Endothelial cell (in vitro differentiated cells): Measurements from ENCODE around the gene NEURL2. TPM values are rescaled to one million over a fixed set of nuclear protein-coding genes. Genes with fewer than 3 reads are reported as not detected.
"Not testable (repeated sequence)": the region's sequence is repeated elsewhere in the genome, so short reads cannot be mapped to it uniquely, and the experiment has no call there.

Experiments used
- DNase-seq: peaks from one replicate; pipeline ENCODE4 v3.0.0; 2021; ENCODE audit warnings: low spot score
- H3K27ac Mint-ChIP-seq: one replicate; pipeline ENCODE4 v1.8.0; 2021; ENCODE audit warnings: mixed read lengths, inconsistent platforms; ENCODE audit not compliant: unreplicated experiment
- H3K27me3 Mint-ChIP-seq: one replicate; pipeline ENCODE4 v1.8.0; 2021; ENCODE audit warnings: mild to moderate bottlenecking, moderate library complexity, mixed read lengths, inconsistent platforms; ENCODE audit not compliant: unreplicated experiment
- H3K36me3 Mint-ChIP-seq: one replicate; pipeline ENCODE4 v1.8.0; 2021; ENCODE audit warnings: mild to moderate bottlenecking, low read depth, mixed read lengths, inconsistent platforms; ENCODE audit not compliant: unreplicated experiment
- H3K4me1 Mint-ChIP-seq: one replicate; pipeline ENCODE4 v1.8.0; 2021; ENCODE audit warnings: mild to moderate bottlenecking, mixed read lengths, inconsistent platforms; ENCODE audit not compliant: unreplicated experiment
- H3K4me3 Mint-ChIP-seq: one replicate; pipeline ENCODE4 v1.8.0; 2021; ENCODE audit warnings: mild to moderate bottlenecking, mixed read lengths, inconsistent platforms; ENCODE audit not compliant: unreplicated experiment
- H3K9me3 Mint-ChIP-seq: one replicate; pipeline ENCODE4 v1.8.0; 2021; ENCODE audit warnings: mixed read lengths, inconsistent platforms; ENCODE audit not compliant: unreplicated experiment
- CTCF ChIP-seq: fragments of 200-600 bp; sonication (generic); IDR thresholded peaks from one replicate; pipeline ENCODE4 v1.5.0; 2021; ENCODE audit warnings: antibody characterized with exemption; ENCODE audit not compliant: unreplicated experiment
- total RNA-seq: library from RNA; stranded (reverse); fragmentation: NEBNext Ultra II Directional; extraction: Animal tissue kit (Norgen Biotek cat#: 25700); gene quantifications from one replicate; pipeline ENCODE4 v1.2.1, GENCODE V29; 2021; ENCODE audit not compliant: unreplicated experiment

Gene NEURL2
- total RNA-seq, 1 donor from 2014 or later: 3.6 TPM

DNA sequence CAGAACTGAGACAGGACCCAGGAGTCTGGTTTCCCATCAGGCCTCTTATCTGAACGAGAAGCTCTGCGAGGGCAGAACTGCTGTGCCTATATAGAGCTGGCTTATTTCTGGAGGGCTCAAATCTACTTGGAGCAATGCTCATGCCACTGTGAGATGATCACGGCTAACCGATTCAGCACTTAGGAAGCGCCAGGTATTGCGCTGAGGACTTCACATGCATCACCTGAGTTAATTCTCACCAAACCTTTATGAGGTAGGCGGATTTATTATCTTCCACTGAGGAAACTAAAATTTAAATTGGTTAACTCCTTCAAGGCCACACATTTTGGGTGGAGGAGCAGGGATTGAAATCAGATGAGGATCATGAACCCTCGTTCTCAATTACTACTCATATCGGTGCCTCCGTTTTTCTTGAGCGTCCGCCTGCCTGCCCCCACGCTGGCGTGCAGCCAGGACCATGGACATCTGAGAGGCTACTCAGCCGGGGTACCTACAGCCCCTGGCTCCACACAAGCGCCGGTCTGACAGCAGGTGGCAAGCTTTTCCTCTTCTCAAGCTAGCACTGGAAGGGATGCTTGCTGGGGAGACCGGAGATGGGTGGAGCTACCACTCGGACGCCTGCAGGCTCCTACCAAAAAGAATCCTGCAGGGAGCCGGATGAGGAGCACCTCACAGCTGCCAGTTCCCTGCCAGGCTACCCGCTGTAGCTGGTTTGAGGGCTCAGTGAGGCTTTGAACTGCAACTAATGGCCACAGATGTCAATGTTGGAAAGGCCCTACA, 42.4 kb upstream of the NEURL2 start:
- no peak for TF ChIP-seq CTCF

DNA sequence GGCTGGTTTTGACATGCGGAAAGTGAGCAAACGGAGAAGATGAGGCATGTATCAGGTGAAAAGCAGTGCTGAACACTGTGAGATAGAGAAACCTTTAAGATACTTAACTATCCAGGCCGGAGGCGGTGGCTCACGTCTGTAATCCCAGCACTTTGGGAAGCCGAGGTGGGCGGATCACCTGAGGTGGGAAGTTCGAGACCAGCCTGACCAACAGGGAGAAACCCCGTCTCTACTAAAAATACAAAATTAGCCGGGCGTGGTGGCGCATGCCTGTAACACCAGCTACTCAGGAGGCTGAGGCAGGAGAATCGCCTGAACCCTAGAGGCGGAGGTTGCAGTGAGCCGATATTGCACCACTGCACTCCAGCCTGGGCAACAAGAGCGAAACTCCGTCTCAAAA, 40.7 kb upstream of the NEURL2 start:
- not testable (repeated sequence) for H3K36me3 Mint-ChIP-seq, DNase-seq, H3K27ac Mint-ChIP-seq, H3K9me3 Mint-ChIP-seq, H3K4me3 Mint-ChIP-seq, H3K4me1 Mint-ChIP-seq
- H3K27me3 Mint-ChIP-seq: peaks cover 12% of the 10 kb centered on the region

More for the DNA sequence above, 42.4 kb upstream of the NEURL2 start:
- Mint-ChIP-seq H3K27me3 (peaks cover 12% of the 10 kb centered on the region), H3K27ac (peak overlapping the region; percentile 98), H3K36me3 (peaks cover 9% of the 10 kb centered on the region), H3K9me3 (no peaks in the 10 kb centered on the region), H3K4me1 (peaks cover 17% of the 10 kb centered on the region), H3K4me3 (peak overlapping the region; percentile 96)
- DNase-seq: peak; percentile 70

DNA sequence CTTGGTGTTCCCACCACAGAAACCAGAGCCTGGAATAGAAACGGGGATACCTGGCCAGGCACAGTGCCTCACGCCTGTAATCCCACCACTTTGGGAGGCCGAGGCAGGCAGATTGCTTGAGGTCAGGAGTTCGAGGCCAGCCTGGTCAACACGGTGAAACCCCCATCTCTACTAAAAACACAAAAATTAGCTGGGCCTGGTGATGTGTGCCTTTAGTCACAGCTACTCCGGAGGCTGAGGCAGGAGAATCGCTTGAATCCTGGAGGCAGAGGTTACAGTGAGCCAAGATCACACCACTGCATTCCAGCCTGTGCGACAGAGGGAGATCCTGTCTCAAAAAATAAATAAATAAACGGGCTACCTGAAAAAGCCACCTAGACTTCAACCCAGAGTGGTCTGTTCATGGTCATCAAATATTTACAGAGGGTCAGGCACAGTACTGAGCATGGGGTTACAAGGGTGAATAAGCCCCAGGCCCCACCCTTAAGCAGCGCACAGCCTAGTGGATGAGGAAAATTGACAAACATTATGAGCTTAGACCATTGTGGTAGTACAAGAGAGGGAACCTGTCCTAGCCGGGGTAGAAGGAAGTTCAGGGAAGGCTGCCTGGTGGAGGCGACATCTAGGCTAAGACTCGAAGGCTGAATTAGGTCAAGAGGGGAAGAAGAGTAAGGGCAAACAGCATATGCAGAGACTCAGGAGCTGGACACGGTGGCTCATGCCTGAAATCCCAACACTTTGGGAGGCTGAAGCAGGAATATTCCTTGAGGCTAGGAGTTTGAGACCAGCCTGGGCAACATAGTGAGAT, 36.3 kb upstream of the NEURL2 start:
- no peaks in the 10 kb centered on the region for H3K9me3 Mint-ChIP-seq
- H3K4me3 Mint-ChIP-seq: no peak overlapping the region
- H3K4me1 Mint-ChIP-seq: peaks cover 7% of the 10 kb centered on the region
- H3K36me3 Mint-ChIP-seq: no peaks in the 10 kb centered on the region
- TF ChIP-seq CTCF: no peak
- no peak for DNase-seq
- H3K27ac Mint-ChIP-seq: no peak overlapping the region
- H3K27me3 Mint-ChIP-seq: peaks cover 3% of the 10 kb centered on the region

DNA sequence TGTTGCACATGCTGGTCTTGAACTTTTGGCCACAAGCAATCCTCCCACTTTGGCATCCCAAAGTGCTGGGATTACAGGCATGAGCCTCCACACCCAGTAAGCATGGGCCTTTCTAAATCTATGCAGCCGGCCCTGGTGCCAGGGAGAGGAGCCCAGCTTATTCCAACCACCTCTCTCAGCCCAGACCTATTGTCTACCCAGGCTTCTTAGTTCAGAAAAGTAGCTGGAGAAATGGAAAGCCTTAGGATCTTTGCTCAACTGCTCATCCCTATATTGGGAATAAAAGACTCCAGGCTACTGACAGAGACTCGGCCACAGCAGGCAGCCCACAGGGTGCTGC, 35.7 kb upstream of the NEURL2 start:
- Mint-ChIP-seq H3K4me3 (no peak overlapping the region), H3K4me1 (peaks cover 8% of the 10 kb centered on the region), H3K27ac (no peak overlapping the region), H3K27me3 (peaks cover 3% of the 10 kb centered on the region), H3K36me3 (no peaks in the 10 kb centered on the region), H3K9me3 (no peaks in the 10 kb centered on the region)
- no peak for TF ChIP-seq CTCF
- DNase-seq: no peak

GRCh38 chr20:45925821-45926506, 35.0 kb upstream of the NEURL2 start:
- H3K4me1 Mint-ChIP-seq: peaks cover 12% of the 10 kb centered on the region
- H3K9me3 Mint-ChIP-seq: no peaks in the 10 kb centered on the region
- H3K27ac Mint-ChIP-seq: no peak overlapping the region
- no peak for DNase-seq
- TF ChIP-seq CTCF: no peak
- H3K4me3 Mint-ChIP-seq: no peak overlapping the region
- H3K36me3 Mint-ChIP-seq: no peaks in the 10 kb centered on the region
- peaks cover 3% of the 10 kb centered on the region for H3K27me3 Mint-ChIP-seq
